Measurements from ENCODE around the gene TEX51.

Gene TEX51

DNA sequence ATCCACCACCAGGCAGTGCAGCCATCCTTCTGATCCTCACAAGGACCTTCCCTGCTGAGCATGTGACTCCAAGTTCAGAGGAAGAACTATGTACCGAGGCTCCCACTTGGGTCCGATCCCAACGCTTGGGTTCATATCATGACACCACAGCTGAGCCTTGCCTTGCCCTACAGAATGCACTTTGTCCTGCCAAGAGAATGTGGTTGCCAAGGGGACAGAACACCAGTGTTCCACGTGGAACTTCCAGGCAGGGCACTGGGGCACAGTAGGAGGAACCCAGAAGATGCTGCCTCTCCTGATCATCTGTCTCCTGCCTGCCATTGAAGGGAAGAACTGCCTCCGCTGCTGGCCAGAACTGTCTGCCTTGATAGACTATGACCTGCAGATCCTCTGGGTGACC, at the start of gene TEX51:
TSS of gene TEX51 (plus strand) at position 255 of the 400 bp plus-strand sequence. CDS start at position 284, 29 bp downstream.
- H3K27ac ChIP-seq, result no peak within 1 kb of the TSS
- TF ChIP-seq, protein P1, sequence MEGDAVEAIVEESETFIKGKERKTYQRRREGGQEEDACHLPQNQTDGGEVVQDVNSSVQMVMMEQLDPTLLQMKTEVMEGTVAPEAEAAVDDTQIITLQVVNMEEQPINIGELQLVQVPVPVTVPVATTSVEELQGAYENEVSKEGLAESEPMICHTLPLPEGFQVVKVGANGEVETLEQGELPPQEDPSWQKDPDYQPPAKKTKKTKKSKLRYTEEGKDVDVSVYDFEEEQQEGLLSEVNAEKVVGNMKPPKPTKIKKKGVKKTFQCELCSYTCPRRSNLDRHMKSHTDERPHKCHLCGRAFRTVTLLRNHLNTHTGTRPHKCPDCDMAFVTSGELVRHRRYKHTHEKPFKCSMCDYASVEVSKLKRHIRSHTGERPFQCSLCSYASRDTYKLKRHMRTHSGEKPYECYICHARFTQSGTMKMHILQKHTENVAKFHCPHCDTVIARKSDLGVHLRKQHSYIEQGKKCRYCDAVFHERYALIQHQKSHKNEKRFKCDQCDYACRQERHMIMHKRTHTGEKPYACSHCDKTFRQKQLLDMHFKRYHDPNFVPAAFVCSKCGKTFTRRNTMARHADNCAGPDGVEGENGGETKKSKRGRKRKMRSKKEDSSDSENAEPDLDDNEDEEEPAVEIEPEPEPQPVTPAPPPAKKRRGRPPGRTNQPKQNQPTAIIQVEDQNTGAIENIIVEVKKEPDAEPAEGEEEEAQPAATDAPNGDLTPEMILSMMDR (conservative IDR thresholded peaks at IDR 0.05), result no peak

- H3K27ac ChIP-seq, result no peak overlapping the region
- TF ChIP-seq, protein P1 (conservative IDR thresholded peaks at IDR 0.05), result no peak
Measured at GRCh38 chr2:126849054-126849453, 49.6 kb upstream of the TEX51 start.

GRCh38 chr2:126849486-126849885, 49.2 kb upstream of the TEX51 start:
- TF ChIP-seq, protein P1 (conservative IDR thresholded peaks at IDR 0.05), result no peak

DNA sequence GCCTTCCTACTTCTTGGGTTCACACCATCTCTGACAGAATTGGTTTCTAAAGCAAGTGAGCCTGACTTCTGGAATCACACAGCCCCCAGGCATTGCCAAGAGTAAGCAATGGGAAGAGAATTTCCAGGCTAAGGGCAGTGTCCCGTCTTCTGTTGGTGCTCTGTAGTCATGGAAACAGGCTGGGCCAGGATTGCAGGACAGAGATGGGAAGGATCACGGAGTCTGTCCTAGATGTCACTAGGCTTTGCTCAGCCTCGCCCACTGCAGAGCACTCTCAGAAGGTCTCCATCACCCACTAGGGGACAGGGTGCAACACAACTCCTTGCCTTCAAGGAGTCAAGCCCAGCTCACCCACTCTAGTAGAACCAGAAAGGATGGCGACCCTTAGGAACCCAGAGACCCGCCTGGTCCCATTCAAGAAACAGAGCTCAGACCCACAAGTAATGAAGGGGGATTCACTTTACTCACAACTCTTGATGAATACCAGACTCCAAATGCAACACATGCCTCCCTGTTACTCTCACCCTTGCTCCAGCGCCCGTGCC, 48.6 kb upstream of the TEX51 start:
- H3K27ac ChIP-seq, result no peak overlapping the region
- TF ChIP-seq, protein P1 (conservative IDR thresholded peaks at IDR 0.05), result no peak

More at GRCh38 chr2:126849486-126849885, 49.2 kb upstream of the TEX51 start:
- H3K27ac ChIP-seq, result no peak overlapping the region

GRCh38 chr2:126850940-126851339, 47.8 kb upstream of the TEX51 start:
- H3K27ac ChIP-seq, result no peak overlapping the region
- TF ChIP-seq, protein P1 (conservative IDR thresholded peaks at IDR 0.05), result no peak

DNA sequence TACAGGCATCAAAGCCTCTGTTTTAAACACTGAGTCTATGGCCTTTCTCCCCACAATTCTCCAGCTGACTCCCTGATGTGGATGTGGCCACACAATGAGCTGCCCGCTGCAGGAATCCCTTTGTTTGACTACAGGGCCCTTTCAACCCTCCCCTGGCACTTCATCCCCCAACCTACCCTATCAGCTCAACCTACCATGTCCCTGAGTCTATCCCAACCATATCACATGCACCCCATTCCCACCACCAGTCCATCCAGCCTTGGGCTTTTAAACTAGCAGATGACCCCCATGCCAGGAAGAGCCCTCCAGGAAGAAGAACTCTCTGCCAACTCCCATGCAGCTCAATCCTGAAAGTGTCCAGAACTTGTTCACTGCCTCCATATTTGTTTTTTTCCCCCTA, 46.9 kb upstream of the TEX51 start:
- TF ChIP-seq, protein P1 (conservative IDR thresholded peaks at IDR 0.05), result no peak
- no peak overlapping the region for H3K27ac ChIP-seq

- TF ChIP-seq, protein P1 (conservative IDR thresholded peaks at IDR 0.05), result no peak
- H3K27ac ChIP-seq, result no peak overlapping the region
Measured at GRCh38 chr2:126852361-126852760, 46.3 kb upstream of the TEX51 start.
